HG03064 (cell line): ENCODE measurements around the gene DKC1.

Experiments used
- ATAC-seq: cut with Tn5 transposase; IDR thresholded peaks from one replicate; pipeline ENCODE4 v1.9.1; 2021; ENCODE audit warnings: low read depth; ENCODE audit not compliant: unreplicated experiment

Gene DKC1

GRCh38 chrX:154735695-154736393 is 26.8 kb upstream of the DKC1 start:
- no peak for ATAC-seq

DNA sequence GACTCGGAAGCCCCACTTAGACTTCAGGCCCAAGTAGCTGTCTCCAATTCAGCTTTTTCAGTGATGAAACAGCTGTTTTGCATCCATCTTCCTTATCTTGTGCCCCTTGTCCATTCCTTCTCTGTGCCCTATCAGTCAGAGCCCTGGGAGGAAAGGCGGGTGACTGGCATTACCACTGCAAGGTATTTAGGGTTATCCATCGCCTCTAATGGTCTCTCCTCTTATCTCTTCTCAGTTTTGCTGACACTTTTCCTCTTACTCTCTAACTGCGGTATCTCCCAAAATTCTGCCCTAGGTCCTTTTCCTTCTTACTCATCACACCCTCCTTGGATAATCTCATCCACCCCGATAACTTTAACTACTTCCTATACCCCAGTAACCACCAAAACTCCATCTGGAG is 25.5 kb upstream of the DKC1 start:
- no peak for ATAC-seq

DNA sequence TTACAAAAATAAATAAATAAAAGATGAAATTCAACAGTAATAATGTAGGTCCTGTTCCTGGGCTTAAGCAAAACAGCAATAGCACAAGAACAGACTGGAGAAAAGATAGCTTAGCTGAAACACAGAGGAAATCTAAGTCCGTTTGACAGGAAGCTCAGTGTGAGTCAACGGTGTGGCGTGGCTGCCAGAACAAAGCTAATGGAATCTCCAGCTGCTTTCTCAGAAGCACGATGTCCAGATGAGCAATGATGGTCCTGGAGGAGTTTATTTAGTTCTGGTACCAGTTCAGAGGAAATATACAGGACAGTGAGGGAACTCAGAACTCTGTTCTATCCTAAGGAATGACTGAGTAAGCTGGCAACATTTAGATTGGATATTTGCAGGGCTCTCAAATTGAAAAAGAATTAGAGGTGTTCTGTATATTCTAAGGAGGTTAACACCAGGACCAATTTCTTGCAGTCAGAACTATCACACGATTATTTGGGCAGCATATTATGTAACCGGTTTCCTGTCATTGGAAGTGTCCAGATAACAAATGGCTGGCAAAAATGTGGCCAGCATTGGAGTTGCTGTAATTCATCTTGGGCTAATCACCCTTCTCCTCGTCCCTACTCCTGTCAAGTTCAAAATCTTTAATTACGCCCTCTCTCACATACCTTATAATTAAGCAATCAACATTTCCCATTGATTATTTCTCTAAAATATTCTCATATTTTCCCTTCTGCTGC is 24.5 kb upstream of the DKC1 start:
- no peak for ATAC-seq

GRCh38 chrX:154739952-154740465 is 22.7 kb upstream of the DKC1 start:
- ATAC-seq: no peak

- no peak for ATAC-seq
These were observed 20.1 kb upstream of the DKC1 start for GRCh38 chrX:154742613-154743012.

DNA sequence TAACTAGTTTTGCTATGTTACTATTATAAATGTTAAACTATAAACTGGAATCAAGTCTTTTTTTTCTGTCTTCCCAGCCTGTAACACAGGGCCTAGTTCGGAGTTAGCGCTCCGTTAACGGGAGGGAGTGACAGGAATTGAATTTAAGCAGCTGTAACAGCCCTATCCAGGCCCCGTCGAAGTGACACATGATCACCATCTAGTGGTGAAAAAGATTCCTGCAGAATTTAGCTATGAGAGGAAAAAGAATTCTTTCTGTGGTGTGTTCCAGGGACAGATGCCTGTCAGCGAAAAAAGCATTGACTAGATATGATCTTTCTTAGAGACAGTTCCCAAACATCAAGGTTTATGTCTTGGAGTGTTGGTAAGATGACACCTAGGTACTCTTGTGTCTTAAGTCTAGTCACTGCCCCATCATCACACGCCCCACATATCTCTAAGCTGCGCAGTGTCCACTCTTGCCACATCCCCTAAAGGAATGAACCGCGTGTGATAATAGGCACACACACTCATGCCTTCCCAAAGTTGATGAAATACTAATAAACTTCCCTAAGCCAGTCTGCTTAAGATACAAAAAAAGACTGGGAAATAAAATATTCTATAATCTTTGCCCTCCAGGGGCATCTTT is 13.8 kb upstream of the DKC1 start:
- ATAC-seq: no peak

- ATAC-seq: no peak
These were observed 12.8 kb upstream of the DKC1 start for GRCh38 chrX:154749856-154750255.

- ATAC-seq: peak; percentile 56
These were observed 12.1 kb upstream of the DKC1 start, which contains the start of gene GAB3 for GRCh38 chrX:154750301-154751202. Gene GAB3 (minus strand): TSS chrX:154751077. CDS start chrX:154751025, 52 bp downstream.

DNA sequence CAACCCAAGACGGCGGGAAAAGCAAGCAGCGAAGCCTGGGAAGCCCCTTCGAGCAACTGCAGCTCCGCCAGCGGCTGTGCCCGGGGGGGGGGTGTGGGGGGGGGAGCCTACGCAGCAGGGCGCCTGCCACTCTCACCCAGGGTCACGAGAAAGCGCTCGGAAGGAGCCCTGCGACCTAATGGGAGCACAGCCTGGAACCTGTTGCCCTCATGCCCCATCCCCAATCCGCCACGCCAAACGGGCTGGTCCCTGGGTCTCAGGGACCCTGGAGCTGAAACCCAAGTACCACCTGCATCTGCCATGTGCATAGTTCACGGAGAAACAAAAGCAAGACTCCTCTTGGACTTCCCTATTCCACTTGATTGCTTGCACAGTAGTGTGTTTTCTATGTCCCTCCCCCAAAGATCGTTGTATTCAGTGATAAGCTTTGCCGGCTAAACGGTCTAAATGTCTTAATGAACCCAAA is 11.4 kb upstream of the DKC1 start:
- ATAC-seq: no peak

GRCh38 chrX:154751669-154752271 is 10.9 kb upstream of the DKC1 start:
- no peak for ATAC-seq

DNA sequence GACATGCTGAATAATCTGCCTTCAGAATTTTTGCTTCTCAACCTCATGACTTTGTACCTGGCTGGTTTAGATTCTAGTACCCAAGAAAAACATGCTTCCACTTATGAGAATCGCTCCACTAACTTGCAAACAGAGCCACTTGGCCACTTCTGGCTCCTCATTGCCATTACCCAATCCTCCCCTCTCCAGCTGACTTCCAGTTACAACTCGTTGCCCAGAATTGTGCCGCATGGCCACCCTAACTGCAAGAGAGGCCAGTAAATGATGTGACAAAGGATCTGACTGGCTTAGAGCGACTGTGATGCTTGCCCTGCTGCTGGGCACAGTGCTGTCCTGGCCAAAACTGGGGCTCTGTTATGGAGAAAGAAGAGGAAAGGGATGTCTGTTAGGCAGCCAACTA is 4.0 kb upstream of the DKC1 start:
- ATAC-seq: no peak

GRCh38 chrX:154761977-154762536 is 607 bp upstream of the DKC1 start:
- no peak for ATAC-seq

GRCh38 chrX:154774622-154775021 is 12.0 kb downstream of the DKC1 start:
- ATAC-seq: no peak

GRCh38 chrX:154775419-154776349 is 13.0 kb downstream of the DKC1 start:
- ATAC-seq: no peak

DNA sequence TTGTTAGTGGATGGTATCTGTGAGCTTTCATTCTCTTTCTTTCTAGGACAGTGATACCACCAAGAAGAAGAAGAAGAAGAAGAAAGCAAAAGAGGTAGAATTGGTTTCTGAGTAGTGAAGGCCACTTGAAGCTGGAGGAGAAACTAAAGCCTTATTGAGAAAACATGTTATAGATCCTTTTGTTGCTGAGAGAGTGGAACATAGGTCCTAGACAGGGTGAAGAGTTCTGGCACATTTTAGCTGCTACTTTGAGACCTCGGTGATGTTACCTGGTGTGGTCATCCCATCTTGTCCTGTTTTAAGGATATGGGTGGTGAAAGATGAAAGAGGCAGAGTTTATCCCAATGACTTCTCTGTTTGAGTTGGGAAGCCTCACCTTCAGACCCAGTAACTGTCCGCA is 14.1 kb downstream of the DKC1 start:
- no peak for ATAC-seq

GRCh38 chrX:154779261-154779660 is 16.6 kb downstream of the DKC1 start:
- no peak for ATAC-seq

GRCh38 chrX:154780968-154781367 is 18.3 kb downstream of the DKC1 start:
- ATAC-seq: no peak

GRCh38 chrX:154784149-154784995 is 21.7 kb downstream of the DKC1 start:
- ATAC-seq: no peak
